GM12878 (cell line): ENCODE data around the gene RPS23. TPM values are rescaled to one million over a fixed set of nuclear protein-coding genes. Genes with fewer than 3 reads are reported as not detected.

Experiments used
- ATAC-seq: fragments of 200-7000 bp; cut with Tn5 transposase; 3 replicates; pipeline ENCODE4 v1.9.1; 2020; ENCODE audit warnings: mild to moderate bottlenecking, moderate library complexity
- BruUV-seq: library from RNA; stranded (reverse); fragments of 400-500 nt; replicated peaks from 2 replicates; lab custom pipeline; 2021; lab: Mats Ljungman, UMichigan
- CTCF ChIA-PET: fragments of 300-600 bp; sonication (Branson Sonifier 250); formaldehyde crosslinking; extraction: SDS; loops from one replicate; lab custom pipeline; 2021; ENCODE audit warnings: inconsistent platforms; lab: Yijun Ruan, JAX
- POLR2A ChIA-PET: fragments of 350-600 bp; formaldehyde crosslinking; extraction: SDS; loops from one replicate; lab custom pipeline; 2021; ENCODE audit warnings: inconsistent platforms; lab: Charles Lee
- RAD21 ChIA-PET: fragments of 300-600 bp; sonication (Branson Sonifier 250); formaldehyde crosslinking; loops from one replicate; lab custom pipeline; 2023; ENCODE audit warnings: antibody characterized with exemption; ENCODE audit not compliant: unreplicated experiment; lab: Charles Lee
- SMC1A ChIA-PET: fragments of 300-600 bp; sonication (Branson Sonifier 250); formaldehyde crosslinking; loops from one replicate; lab custom pipeline; 2023; ENCODE audit not compliant: unreplicated experiment, uncharacterized antibody; lab: Charles Lee
- DNase-seq: peaks from one replicate; pipeline ENCODE4 v3.0.0-alpha.2; 2011; ENCODE audit warnings: low read depth, low spot score
- FAIRE-seq: peaks from 3 replicates; lab custom pipeline; 2011; peaks lifted over from hg19 to GRCh38; lab: Jason Lieb, UNC
- H2AFZ ChIP-seq: 2 replicates; pipeline ENCODE4 v1.6.0; 2011; ENCODE audit warnings: low read depth, low read length, control low read depth; ENCODE audit not compliant: control insufficient read depth
- H3K27ac ChIP-seq: 2 replicates; pipeline ENCODE4 v1.5.1; 2011; ENCODE audit warnings: control low read depth; ENCODE audit not compliant: control insufficient read depth, insufficient read depth
- H3K27me3 ChIP-seq, 2 experiments: replicated peaks in 1 of 2; 2 replicates each; pipeline versions ENCODE4 v1.6.0 to v1.6.1; 2011; ENCODE audit warnings: low read length in 1 of 2; ENCODE audit not compliant: control insufficient read depth in 2 of 2, insufficient read depth in 2 of 2
- H3K36me3 ChIP-seq, 2 experiments: 2 replicates each; pipeline ENCODE4 v1.5.1; 2011; ENCODE audit warnings: low read length in 1 of 2; ENCODE audit not compliant: control insufficient read depth in 2 of 2, insufficient read depth in 2 of 2
- H3K4me1 ChIP-seq: 2 replicates; pipeline ENCODE4 v1.6.1; 2011; ENCODE audit warnings: mild to moderate bottlenecking, low read length, moderate library complexity, mixed read lengths; ENCODE audit not compliant: control insufficient read depth, insufficient read depth
- H3K4me2 ChIP-seq: 2 replicates; pipeline ENCODE4 v1.6.0; 2011; ENCODE audit warnings: control low read depth; ENCODE audit not compliant: control insufficient read depth, insufficient read depth
- H3K4me3 ChIP-seq: fragments of 200-600 bp; sonication (generic); 2 replicates; pipeline ENCODE4 v1.5.1; 2016
- H3K79me2 ChIP-seq: 2 replicates; pipeline ENCODE4 v1.6.0; 2011; ENCODE audit warnings: low read length; ENCODE audit not compliant: control insufficient read depth, insufficient read depth
- H3K9ac ChIP-seq: 2 replicates; pipeline ENCODE4 v1.8.0; 2011; ENCODE audit warnings: low read length, control low read depth, mixed read lengths; ENCODE audit not compliant: control insufficient read depth, insufficient read depth
- H3K9me3 ChIP-seq: replicated peaks from 3 replicates; pipeline ENCODE4 v1.5.1; 2011; ENCODE audit warnings: mild to moderate bottlenecking, low read length; ENCODE audit not compliant: control insufficient read depth, insufficient read depth
- H4K20me1 ChIP-seq: 2 replicates; pipeline ENCODE4 v1.6.0; 2011; ENCODE audit not compliant: control insufficient read depth, insufficient read depth
- YBX1 ChIP-seq: fragments of 450-650 bp; IDR thresholded peaks from 2 replicates; pipeline ENCODE4 v1.6.1; 2016; ENCODE audit warnings: antibody characterized with exemption
- ZBTB11 ChIP-seq: fragments of 450-650 bp; formaldehyde crosslinking; IDR thresholded peaks from 2 replicates; pipeline ENCODE4 v1.5.0; 2022; ENCODE audit warnings: mild to moderate bottlenecking, missing genetic modification characterization
- ZNF207 ChIP-seq: fragments of 450-650 bp; IDR thresholded peaks from 2 replicates; pipeline ENCODE4 v1.6.1; 2014; ENCODE audit warnings: antibody characterized with exemption, mild to moderate bottlenecking, borderline replicate concordance
- WGBS: methylation state at CpG from one replicate; pipeline ENCODE4 v1.1.6; 2016; ENCODE audit warnings: low lambda C conversion rate; ENCODE audit not compliant: insufficient replicate concordance, insufficient coverage; ENCODE audit errors: missing lambda C conversion rate; 5-methylcytosine and 5-hydroxymethylcytosine counted together
- in situ Hi-C: fragments of 300-500 bp; cut with MboI; formaldehyde crosslinking; loops from 9 replicates; pipeline ENCODE4 v1.14.3; 2018; ENCODE audit warnings: mixed read lengths
- intact Hi-C: fragments of 100-400 bp; cut with micrococcal nuclease; formaldehyde crosslinking; loops from one replicate; pipeline ENCODE4 v1.14.2; 2022; ENCODE audit not compliant: unreplicated experiment
- polyA plus RNA-seq, 11 experiments: library from polyadenylated mRNA; depleted of rRNA in 4 of 11; unstranded in 6 of 11; stranded (reverse) in 5 of 11; fragments of >200 nt; fragmentation: Nextera tagmentation in 4 of 11; fragmentation: Illumina TruSeq in 1 of 11; extraction: Ambion mirVana in 4 of 11; extraction: Trizol in 1 of 11; gene quantifications; 1 replicate in 1 of 11; 2 replicates in 10 of 11; pipeline versions ENCODE4 v1.2.1 to v1.2.3, GENCODE V29; 2011 to 2016; ENCODE audit warnings: inconsistent platforms in 2 of 11, missing spikeins in 2 of 11, low read depth in 1 of 11
- total RNA-seq, 4 experiments: library from RNA; depleted of rRNA in 3 of 4; stranded (reverse); fragments of >200 nt in 3 of 4; fragmentation: Illumina TruSeq in 1 of 4; extraction: Trizol in 1 of 4; gene quantifications; 2 replicates each; pipeline versions ENCODE4 v1.2.1 to v1.2.3, GENCODE V29; 2013 to 2021

RPS23 gene
- total and polyA plus RNA-seq, 10 of the 15 experiments (the other 5 are each of a cell fraction or from before 2014, with no cell fraction given) = 2,489 to 8,145 (median 5,256) TPM

- Histone ChIP-seq H2AFZ (no peak overlapping the region), H3K36me3 (no peaks in the 10 kb centered on the region), H3K4me1 (no peaks in the 10 kb centered on the region), H3K9me3 (no peaks in the 10 kb centered on the region; the same call in 2 of the 3 replicates), H3K4me2 (no peak overlapping the region), H3K9ac (no peak overlapping the region), H3K27ac (no peak overlapping the region), H4K20me1 (no peaks in the 10 kb centered on the region), H3K27me3 (no peaks in the 10 kb centered on the region), H3K4me3 (no peak overlapping the region), H3K79me2 (no peaks in the 10 kb centered on the region)
- POLR2A ChIA-PET = no interaction called here
- in situ Hi-C loops (no loop called here), intact Hi-C loops (no loop called here)
- RAD21 ChIA-PET = no interaction called here
- TF ChIP-seq YBX1 (no peak), ZBTB11 (CRISPR knock-in tag) (no peak), ZNF207 (no peak)
- CTCF ChIA-PET = interaction anchor here (3.1 kb wide), 1 partner anchor 15 kb away, joined by 18 read pairs; no protein-coding TSS in a partner anchor
- 79% methylated on average over 6 of the region's 6 CpGs for WGBS
- no TSS peak for BruUV-seq
- no peak for DNase-seq
- SMC1A ChIA-PET = interaction anchor here (0.6 kb wide), 1 partner anchor 17 kb away, joined by 3 read pairs; no protein-coding TSS in a partner anchor
- no peak for FAIRE-seq
- ATAC-seq = no peak
These were observed 33.1 kb downstream of the RPS23 start for GRCh38 chr5:82244854-82245635.
